DND-41 (cell line): ENCODE data around the gene GALK2.

Source experiments
- ATAC-seq: fragments of 200-7000 bp; cut with Tn5 transposase; 3 replicates; pipeline ENCODE4 v1.9.1; 2021; ENCODE audit warnings: low read depth; ENCODE audit not compliant: insufficient read depth
- DNase-seq: peaks from one replicate; pipeline ENCODE4 v3.0.0-alpha.2; 2020
- H2AFZ ChIP-seq: 2 replicates; pipeline ENCODE4 v1.6.0; 2012; ENCODE audit warnings: low read depth, low read length
- H3K27ac ChIP-seq: 2 replicates; pipeline ENCODE4 v1.5.1; 2012; ENCODE audit warnings: low read length, inconsistent platforms
- H3K27me3 ChIP-seq: fragments of 200-600 bp; sonication (generic); 2 replicates; pipeline ENCODE4 v1.6.0; 2012; ENCODE audit warnings: low read length, mild to moderate bottlenecking, inconsistent platforms; ENCODE audit not compliant: insufficient read depth, poor library complexity
- H3K36me3 ChIP-seq: 2 replicates; pipeline ENCODE4 v1.5.1; 2012; ENCODE audit warnings: low read length, inconsistent platforms; ENCODE audit not compliant: insufficient read depth
- H3K4me1 ChIP-seq: 2 replicates; pipeline ENCODE4 v1.5.1; 2012; ENCODE audit warnings: mild to moderate bottlenecking, low read length; ENCODE audit not compliant: insufficient read depth
- H3K4me2 ChIP-seq: 2 replicates; pipeline ENCODE4 v1.6.0; 2012; ENCODE audit warnings: mild to moderate bottlenecking, moderate library complexity, low read length, inconsistent platforms; ENCODE audit not compliant: insufficient read depth
- H3K4me3 ChIP-seq, 2 experiments: fragments of 200-600 bp in 1 of 2; shearing (Covaris generic) in 1 of 2; 2 replicates each; pipeline ENCODE4 v1.5.1; 2012 to 2016; ENCODE audit warnings: inconsistent platforms in 2 of 2, low read length in 2 of 2, mild to moderate bottlenecking in 2 of 2, low read depth in 1 of 2, moderate library complexity in 1 of 2
- H3K79me2 ChIP-seq: 2 replicates; pipeline ENCODE4 v1.6.0; 2012; ENCODE audit warnings: low read length, inconsistent platforms; ENCODE audit not compliant: insufficient read depth
- H3K9ac ChIP-seq: 2 replicates; pipeline ENCODE4 v1.6.0; 2012; ENCODE audit warnings: low read depth, mild to moderate bottlenecking, inconsistent platforms, low read length, moderate library complexity
- H3K9me3 ChIP-seq: 2 replicates; pipeline ENCODE4 v1.5.1; 2012; ENCODE audit warnings: low read length, moderate library complexity, mild to moderate bottlenecking, inconsistent platforms; ENCODE audit not compliant: insufficient read depth, severe bottlenecking
- H4K20me1 ChIP-seq: 2 replicates; pipeline ENCODE4 v1.6.0; 2012; ENCODE audit warnings: low read length; ENCODE audit not compliant: insufficient read depth
- EZH2 ChIP-seq: IDR thresholded peaks from 3 replicates; pipeline ENCODE4 v1.6.1; 2012; ENCODE audit warnings: borderline replicate concordance, low read depth, mild to moderate bottlenecking, moderate library complexity, low read length, inconsistent platforms; ENCODE audit not compliant: severe bottlenecking
- TF ChIP-seq, protein P1 (sequence below): IDR thresholded peaks from 2 replicates; pipeline ENCODE4 v1.5.1; 2012; ENCODE audit warnings: borderline replicate concordance, low read length, moderate library complexity, mild to moderate bottlenecking; ENCODE audit not compliant: poor library complexity, severe bottlenecking; ENCODE audit errors: extremely low read depth

GALK2 gene

GRCh38 chr15:49286649-49287404 is 116.8 kb downstream of the GALK2 start:
- no peak overlapping the region for H2AFZ ChIP-seq
- H3K4me2 ChIP-seq = no peak overlapping the region
- no peaks in the 10 kb centered on the region for H3K4me1 ChIP-seq
- H3K9ac ChIP-seq = no peak overlapping the region
- H3K9me3 ChIP-seq = no peaks in the 10 kb centered on the region
- H3K36me3 ChIP-seq = peaks cover 42% of the 10 kb centered on the region
- H3K27ac ChIP-seq = no peak overlapping the region
- ATAC-seq = no peak
- no peak for TF ChIP-seq EZH2
- TF ChIP-seq, protein P1, sequence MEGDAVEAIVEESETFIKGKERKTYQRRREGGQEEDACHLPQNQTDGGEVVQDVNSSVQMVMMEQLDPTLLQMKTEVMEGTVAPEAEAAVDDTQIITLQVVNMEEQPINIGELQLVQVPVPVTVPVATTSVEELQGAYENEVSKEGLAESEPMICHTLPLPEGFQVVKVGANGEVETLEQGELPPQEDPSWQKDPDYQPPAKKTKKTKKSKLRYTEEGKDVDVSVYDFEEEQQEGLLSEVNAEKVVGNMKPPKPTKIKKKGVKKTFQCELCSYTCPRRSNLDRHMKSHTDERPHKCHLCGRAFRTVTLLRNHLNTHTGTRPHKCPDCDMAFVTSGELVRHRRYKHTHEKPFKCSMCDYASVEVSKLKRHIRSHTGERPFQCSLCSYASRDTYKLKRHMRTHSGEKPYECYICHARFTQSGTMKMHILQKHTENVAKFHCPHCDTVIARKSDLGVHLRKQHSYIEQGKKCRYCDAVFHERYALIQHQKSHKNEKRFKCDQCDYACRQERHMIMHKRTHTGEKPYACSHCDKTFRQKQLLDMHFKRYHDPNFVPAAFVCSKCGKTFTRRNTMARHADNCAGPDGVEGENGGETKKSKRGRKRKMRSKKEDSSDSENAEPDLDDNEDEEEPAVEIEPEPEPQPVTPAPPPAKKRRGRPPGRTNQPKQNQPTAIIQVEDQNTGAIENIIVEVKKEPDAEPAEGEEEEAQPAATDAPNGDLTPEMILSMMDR = no peak
- H4K20me1 ChIP-seq = no peaks in the 10 kb centered on the region
- no peaks in the 10 kb centered on the region for H3K79me2 ChIP-seq
- H3K27me3 ChIP-seq = no peaks in the 10 kb centered on the region
- H3K4me3 ChIP-seq = no peak overlapping the region
- DNase-seq = no peak

DNA sequence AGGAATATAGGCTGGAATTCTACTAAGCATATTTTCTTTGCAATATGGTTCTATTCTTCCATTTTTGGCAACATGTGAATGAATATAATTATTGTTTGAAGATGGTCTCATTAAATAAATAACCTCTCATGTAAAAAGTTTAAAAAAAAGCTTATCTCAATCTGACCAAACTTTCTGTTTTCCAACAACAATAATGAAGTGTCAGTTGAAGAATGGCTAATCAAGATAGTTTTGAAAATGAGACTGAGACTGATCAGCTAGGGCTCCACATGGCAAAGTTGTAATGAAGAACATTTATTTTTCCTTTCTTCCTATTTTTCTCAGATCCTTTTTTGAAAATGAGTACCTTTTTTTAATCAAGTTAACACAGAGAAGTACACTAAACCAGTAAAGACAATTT is 117.4 kb downstream of the GALK2 start:
- Histone ChIP-seq H3K79me2 (no peaks in the 10 kb centered on the region), H4K20me1 (no peaks in the 10 kb centered on the region), H3K36me3 (peaks cover 48% of the 10 kb centered on the region), H3K27me3 (no peaks in the 10 kb centered on the region), H3K9me3 (no peaks in the 10 kb centered on the region), H3K4me3 (no peak overlapping the region), H3K4me2 (no peak overlapping the region), H3K27ac (no peak overlapping the region), H3K9ac (no peak overlapping the region), H2AFZ (no peak overlapping the region), H3K4me1 (no peaks in the 10 kb centered on the region)
- DNase-seq (no peak), ATAC-seq (no peak)
- no peak for TF ChIP-seq EZH2
- TF ChIP-seq, protein P1 = no peak

GRCh38 chr15:49288391-49288790 is 118.3 kb downstream of the GALK2 start:
- H2AFZ ChIP-seq = no peak overlapping the region
- no peaks in the 10 kb centered on the region for H3K4me1 ChIP-seq
- TF ChIP-seq EZH2 = no peak
- TF ChIP-seq, protein P1 = no peak
- H3K9me3 ChIP-seq = no peaks in the 10 kb centered on the region
- H3K36me3 ChIP-seq = peaks cover 54% of the 10 kb centered on the region
- no peak overlapping the region for H3K4me2 ChIP-seq
- no peak for DNase-seq
- no peak overlapping the region for H3K27ac ChIP-seq
- ATAC-seq = no peak
- no peaks in the 10 kb centered on the region for H4K20me1 ChIP-seq
- no peak overlapping the region for H3K4me3 ChIP-seq
- H3K27me3 ChIP-seq = no peaks in the 10 kb centered on the region
- no peaks in the 10 kb centered on the region for H3K79me2 ChIP-seq
- H3K9ac ChIP-seq = no peak overlapping the region

DNA sequence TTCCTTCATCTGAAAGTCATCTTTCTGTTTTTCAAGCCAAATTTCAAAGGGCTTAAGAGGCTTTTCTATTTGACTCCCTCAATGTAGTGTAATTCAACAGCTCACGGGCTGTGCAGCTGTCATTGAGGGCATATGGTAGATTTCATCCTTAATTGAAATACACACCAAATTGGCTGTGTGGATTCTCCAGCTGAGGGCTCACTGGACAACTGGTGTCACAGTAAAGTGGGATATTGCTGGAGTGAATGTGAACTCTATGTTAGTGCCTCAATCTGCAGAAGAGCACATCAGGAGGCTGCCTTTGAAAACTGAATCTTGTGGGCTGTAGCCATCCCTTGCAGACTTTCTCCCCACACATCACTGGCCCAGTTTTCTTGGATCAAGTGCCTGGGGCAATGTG is 120.1 kb downstream of the GALK2 start:
- H3K36me3 ChIP-seq = peaks cover 42% of the 10 kb centered on the region
- no peak overlapping the region for H3K27ac ChIP-seq
- H3K9ac ChIP-seq = no peak overlapping the region
- no peaks in the 10 kb centered on the region for H3K79me2 ChIP-seq
- no peaks in the 10 kb centered on the region for H3K27me3 ChIP-seq
- H3K4me2 ChIP-seq = no peak overlapping the region
- DNase-seq = no peak
- H3K4me1 ChIP-seq = no peaks in the 10 kb centered on the region
- H4K20me1 ChIP-seq = no peaks in the 10 kb centered on the region
- no peaks in the 10 kb centered on the region for H3K9me3 ChIP-seq
- H3K4me3 ChIP-seq = no peak overlapping the region
- TF ChIP-seq, protein P1 = no peak
- TF ChIP-seq EZH2 = no peak
- ATAC-seq = no peak
- H2AFZ ChIP-seq = no peak overlapping the region
